HG03175 (cell line): ENCODE results near the gene RPN1.

ENCODE experiments used
- ATAC-seq: cut with Tn5 transposase; IDR thresholded peaks from one replicate; pipeline ENCODE4 v1.9.1; 2021; ENCODE audit warnings: mild to moderate bottlenecking, moderate library complexity; ENCODE audit not compliant: unreplicated experiment

Gene RPN1

GRCh38 chr3:128585189-128585588 is 65.4 kb downstream of the RPN1 start:
- no peak for ATAC-seq

DNA sequence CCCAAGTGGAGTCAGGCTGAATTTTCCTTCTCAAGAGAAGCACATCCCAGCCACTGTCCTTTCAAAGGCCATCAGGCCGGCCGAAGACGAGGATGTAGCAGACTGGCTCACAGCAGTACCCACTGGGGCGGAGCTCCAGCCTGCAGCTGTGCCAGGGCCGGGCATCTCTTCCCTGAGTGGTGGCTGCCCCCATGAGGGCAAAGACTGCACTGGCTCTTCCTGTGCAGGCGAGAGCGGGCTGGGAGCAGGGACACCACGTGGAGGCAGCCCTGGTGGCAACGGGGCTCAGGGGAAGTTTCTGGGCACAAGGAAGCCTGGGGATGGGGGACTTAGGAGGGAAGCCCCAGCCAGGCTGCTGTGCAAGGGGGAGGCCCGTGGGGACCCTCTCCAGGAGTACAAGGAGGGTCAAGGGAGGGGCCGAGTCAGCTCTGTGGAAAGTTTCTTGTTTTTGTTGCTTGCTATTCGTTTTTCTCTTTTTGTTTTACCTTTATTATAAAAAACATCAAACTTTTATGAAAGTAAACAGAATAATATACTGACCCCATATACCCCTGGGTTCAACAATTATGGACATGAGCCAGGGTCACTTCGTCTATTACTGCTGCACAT is 66.1 kb downstream of the RPN1 start:
- ATAC-seq: no peak

DNA sequence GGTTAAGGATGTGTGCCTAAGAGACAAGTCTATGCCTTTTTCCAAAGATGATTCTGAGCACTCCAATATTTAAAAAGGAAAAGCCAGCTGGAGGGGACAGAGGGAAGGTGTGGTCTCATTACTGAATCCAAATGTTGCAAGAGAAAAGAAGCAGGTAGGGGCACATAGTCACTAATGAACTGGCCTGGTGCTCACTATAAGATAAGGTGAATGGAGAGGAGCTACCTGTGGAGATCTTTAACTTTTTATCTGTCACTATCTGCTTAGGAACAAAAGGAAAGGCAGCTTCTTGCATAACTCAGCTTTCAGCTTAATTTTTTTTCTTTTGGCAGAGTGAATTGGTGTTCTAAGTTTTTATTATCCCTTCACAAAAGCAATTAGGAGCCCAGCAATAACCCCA is 69.1 kb downstream of the RPN1 start:
- ATAC-seq: no peak

- ATAC-seq: no peak
Observed at GRCh38 chr3:128579927-128580326, 70.7 kb downstream of the RPN1 start.

- ATAC-seq: no peak
Observed at GRCh38 chr3:128578346-128578745, 72.3 kb downstream of the RPN1 start.

DNA sequence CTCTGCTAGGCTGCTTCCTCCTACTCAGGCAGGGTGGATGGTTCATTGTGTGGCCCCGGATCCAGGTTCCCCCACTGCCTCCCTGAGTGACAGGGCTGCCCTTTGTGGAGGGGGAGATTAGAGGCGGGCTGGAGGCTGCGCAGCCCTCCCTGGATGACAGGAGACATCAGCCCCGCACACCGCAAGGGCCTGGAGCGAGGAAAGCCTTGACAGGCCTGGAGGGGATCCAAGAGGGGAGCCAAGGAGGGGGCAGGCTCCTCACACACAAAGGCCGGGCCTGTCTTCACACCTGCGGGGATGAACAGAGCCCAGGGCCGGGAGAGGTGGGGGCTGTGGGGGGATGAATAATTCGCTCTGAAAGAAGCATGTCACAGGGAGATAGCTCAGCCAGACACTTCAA is 72.9 kb downstream of the RPN1 start:
- no peak for ATAC-seq

- no peak for ATAC-seq
Observed at GRCh38 chr3:128576290-128576689, 74.3 kb downstream of the RPN1 start.

DNA sequence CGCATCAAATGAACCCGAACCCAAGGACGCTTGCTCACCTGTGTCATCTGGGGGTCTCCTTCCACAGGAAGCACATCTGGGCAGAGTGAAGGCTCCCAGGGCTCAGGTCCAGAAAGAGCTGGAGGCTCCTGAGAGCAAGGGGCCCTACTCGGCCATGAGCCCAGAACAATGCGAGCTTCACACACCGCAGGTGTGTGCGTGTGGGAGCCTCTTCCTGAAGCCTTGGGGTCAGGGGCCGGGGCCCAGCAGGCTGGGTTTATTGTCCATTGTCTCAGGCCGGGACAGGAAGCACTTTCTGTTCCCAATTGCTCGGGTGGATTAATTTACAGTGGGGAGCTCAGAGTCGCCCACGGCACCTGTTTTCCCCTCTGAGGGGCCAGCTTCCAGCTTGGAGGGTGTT is 74.8 kb downstream of the RPN1 start:
- no peak for ATAC-seq

- ATAC-seq: no peak
Observed at GRCh38 chr3:128573707-128574162, 76.9 kb downstream of the RPN1 start.

GRCh38 chr3:128573160-128573559 is 77.5 kb downstream of the RPN1 start:
- ATAC-seq: no peak

GRCh38 chr3:128572644-128573105 is 77.9 kb downstream of the RPN1 start:
- ATAC-seq: no peak

GRCh38 chr3:128572013-128572412 is 78.6 kb downstream of the RPN1 start:
- ATAC-seq: no peak
